KMS-11 (cell line): ENCODE measurements around the gene CLEC14A.

Source experiments
- H2AFZ ChIP-seq: fragments of 200-600 bp; sonication (generic); 2 replicates; pipeline ENCODE4 v1.6.1; 2016; ENCODE audit warnings: antibody characterized with exemption, mixed run types, low read depth
- H3K27ac ChIP-seq: fragments of 200-600 bp; sonication (generic); 2 replicates; pipeline ENCODE4 v1.6.1; 2016; ENCODE audit warnings: mild to moderate bottlenecking, mixed run types
- H3K27me3 ChIP-seq: fragments of 200-600 bp; sonication (generic); 2 replicates; pipeline ENCODE4 v1.6.1; 2017; ENCODE audit warnings: mild to moderate bottlenecking, low read depth, mixed run types, moderate library complexity; ENCODE audit not compliant: insufficient read depth
- H3K36me3 ChIP-seq: fragments of 200-600 bp; sonication (generic); 2 replicates; pipeline ENCODE4 v1.6.1; 2017; ENCODE audit warnings: mild to moderate bottlenecking, mixed run types; ENCODE audit not compliant: insufficient read depth
- H3K4me1 ChIP-seq: fragments of 200-600 bp; sonication (generic); 2 replicates; pipeline ENCODE4 v1.6.1; 2016; ENCODE audit warnings: mild to moderate bottlenecking, low read depth, mixed run types; ENCODE audit not compliant: poor library complexity, severe bottlenecking
- H3K4me2 ChIP-seq: fragments of 200-600 bp; sonication (generic); 2 replicates; pipeline ENCODE4 v1.7.0; 2016; ENCODE audit warnings: mild to moderate bottlenecking, mixed run types
- H3K4me3 ChIP-seq: fragments of 200-600 bp; sonication (generic); IDR thresholded peaks from 2 replicates; pipeline ENCODE4 v1.6.1; 2017; ENCODE audit warnings: low read depth, low read length, mixed read lengths; ENCODE audit not compliant: insufficient read depth
- H3K79me2 ChIP-seq: fragments of 200-600 bp; sonication (generic); 2 replicates; pipeline ENCODE4 v1.6.1; 2016; ENCODE audit warnings: low read depth, mixed run types; ENCODE audit not compliant: insufficient read depth
- H3K9ac ChIP-seq: fragments of 200-600 bp; sonication (generic); 2 replicates; pipeline ENCODE4 v1.6.1; 2016; ENCODE audit warnings: mild to moderate bottlenecking, mixed run types
- H4K20me1 ChIP-seq: fragments of 200-600 bp; sonication (generic); 2 replicates; pipeline ENCODE4 v1.6.1; 2016; ENCODE audit warnings: mild to moderate bottlenecking, mixed run types; ENCODE audit not compliant: insufficient read depth
- TF ChIP-seq, protein P1 (sequence below): fragments of 200-600 bp; sonication (generic); conservative IDR thresholded peaks from 2 replicates; pipeline ENCODE4 v1.6.1; 2017; ENCODE audit warnings: low read depth, mild to moderate bottlenecking, antibody characterized with exemption, low read length, moderate library complexity, mixed read lengths

The CLEC14A gene

DNA sequence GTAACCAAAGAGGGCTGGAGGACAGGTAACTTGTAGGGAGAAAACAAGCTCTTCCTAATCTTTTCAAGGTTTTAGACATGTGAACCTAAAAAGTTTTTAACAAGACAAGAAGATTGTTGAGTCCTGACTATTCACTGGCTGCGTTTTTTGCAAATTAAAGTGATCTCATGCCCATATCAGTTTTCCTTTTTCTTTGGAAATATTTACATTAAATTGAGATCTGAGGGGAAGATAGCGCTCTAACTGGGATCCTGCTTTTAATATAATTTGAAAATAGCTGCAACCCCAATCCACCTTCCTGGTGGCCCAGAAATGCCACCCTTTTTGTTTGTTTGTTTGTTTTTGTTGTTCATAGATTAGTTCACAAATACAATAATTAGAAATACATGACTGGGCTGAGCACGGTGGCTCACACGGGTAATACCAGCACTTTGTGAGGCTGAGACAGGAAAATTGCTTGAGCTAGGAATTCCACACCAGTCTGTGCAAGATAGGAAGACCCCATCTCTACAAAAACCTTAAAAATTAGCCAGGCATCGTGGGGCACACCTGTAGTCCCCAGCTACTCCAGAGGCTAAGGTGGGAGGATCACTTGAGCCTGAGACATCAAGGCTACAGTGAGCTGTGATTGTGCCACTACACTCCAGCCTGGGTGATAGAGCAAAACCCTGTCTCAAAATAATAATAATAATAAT is 50.6 kb downstream of the CLEC14A start:
- Histone ChIP-seq H3K27me3 (no peaks in the 10 kb centered on the region), H3K4me1 (no peaks in the 10 kb centered on the region), H3K4me3 (no peak overlapping the region), H3K36me3 (no peaks in the 10 kb centered on the region), H4K20me1 (no peaks in the 10 kb centered on the region), H3K27ac (no peak overlapping the region), H2AFZ (no peak overlapping the region), H3K4me2 (no peak overlapping the region), H3K9ac (no peak overlapping the region), H3K79me2 (no peaks in the 10 kb centered on the region)
- TF ChIP-seq, protein P1, sequence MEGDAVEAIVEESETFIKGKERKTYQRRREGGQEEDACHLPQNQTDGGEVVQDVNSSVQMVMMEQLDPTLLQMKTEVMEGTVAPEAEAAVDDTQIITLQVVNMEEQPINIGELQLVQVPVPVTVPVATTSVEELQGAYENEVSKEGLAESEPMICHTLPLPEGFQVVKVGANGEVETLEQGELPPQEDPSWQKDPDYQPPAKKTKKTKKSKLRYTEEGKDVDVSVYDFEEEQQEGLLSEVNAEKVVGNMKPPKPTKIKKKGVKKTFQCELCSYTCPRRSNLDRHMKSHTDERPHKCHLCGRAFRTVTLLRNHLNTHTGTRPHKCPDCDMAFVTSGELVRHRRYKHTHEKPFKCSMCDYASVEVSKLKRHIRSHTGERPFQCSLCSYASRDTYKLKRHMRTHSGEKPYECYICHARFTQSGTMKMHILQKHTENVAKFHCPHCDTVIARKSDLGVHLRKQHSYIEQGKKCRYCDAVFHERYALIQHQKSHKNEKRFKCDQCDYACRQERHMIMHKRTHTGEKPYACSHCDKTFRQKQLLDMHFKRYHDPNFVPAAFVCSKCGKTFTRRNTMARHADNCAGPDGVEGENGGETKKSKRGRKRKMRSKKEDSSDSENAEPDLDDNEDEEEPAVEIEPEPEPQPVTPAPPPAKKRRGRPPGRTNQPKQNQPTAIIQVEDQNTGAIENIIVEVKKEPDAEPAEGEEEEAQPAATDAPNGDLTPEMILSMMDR: no peak

DNA sequence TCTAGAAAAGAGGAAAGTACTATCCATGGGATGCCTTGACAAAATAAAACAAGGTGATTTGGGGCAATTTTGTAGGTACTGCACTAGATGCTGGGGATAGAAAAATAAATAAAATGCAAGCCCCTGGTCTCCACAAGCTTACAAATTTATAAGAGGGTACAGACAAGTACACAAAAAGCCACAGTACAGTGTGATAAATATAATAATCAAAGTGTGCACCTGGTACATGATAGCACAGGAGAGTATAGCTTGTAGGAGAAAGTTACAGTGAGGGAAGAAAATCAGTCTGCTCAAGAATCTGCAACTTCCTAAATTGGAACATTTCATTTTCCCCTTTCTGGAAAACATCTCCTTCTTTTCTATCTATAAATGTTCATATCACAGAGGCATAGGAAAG is 51.2 kb downstream of the CLEC14A start:
- TF ChIP-seq, protein P1: no peak
- H3K4me2 ChIP-seq: no peak overlapping the region
- no peaks in the 10 kb centered on the region for H3K79me2 ChIP-seq
- H3K4me1 ChIP-seq: no peaks in the 10 kb centered on the region
- no peak overlapping the region for H3K27ac ChIP-seq
- H3K4me3 ChIP-seq: no peak overlapping the region
- H3K27me3 ChIP-seq: no peaks in the 10 kb centered on the region
- no peaks in the 10 kb centered on the region for H3K36me3 ChIP-seq
- H3K9ac ChIP-seq: no peak overlapping the region
- H2AFZ ChIP-seq: no peak overlapping the region
- no peaks in the 10 kb centered on the region for H4K20me1 ChIP-seq
